ENCODE measurements around the gene CPLX4.

The CPLX4 gene

DNA sequence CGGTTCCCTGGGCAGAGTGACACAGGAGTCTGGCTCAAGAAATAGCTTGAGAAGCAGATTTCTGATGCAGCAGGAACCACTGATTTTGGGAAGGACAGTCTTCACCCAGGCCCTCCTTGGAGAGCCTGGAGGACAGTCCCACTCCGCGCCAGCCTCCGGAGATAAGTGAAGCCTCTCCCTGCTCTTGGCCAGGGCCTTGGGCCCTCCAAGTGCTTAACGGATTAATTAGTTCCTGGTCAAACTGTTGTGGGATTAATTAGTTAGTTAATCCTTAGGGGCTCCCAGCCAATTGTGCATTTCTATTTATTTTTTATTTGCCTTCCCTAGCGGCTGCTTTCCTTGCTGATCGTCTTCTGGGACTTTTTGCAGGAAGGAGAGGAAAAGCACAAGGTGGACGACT is 19.6 kb downstream of the CPLX4 start:
- TF ChIP-seq, protein P1, sequence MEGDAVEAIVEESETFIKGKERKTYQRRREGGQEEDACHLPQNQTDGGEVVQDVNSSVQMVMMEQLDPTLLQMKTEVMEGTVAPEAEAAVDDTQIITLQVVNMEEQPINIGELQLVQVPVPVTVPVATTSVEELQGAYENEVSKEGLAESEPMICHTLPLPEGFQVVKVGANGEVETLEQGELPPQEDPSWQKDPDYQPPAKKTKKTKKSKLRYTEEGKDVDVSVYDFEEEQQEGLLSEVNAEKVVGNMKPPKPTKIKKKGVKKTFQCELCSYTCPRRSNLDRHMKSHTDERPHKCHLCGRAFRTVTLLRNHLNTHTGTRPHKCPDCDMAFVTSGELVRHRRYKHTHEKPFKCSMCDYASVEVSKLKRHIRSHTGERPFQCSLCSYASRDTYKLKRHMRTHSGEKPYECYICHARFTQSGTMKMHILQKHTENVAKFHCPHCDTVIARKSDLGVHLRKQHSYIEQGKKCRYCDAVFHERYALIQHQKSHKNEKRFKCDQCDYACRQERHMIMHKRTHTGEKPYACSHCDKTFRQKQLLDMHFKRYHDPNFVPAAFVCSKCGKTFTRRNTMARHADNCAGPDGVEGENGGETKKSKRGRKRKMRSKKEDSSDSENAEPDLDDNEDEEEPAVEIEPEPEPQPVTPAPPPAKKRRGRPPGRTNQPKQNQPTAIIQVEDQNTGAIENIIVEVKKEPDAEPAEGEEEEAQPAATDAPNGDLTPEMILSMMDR (IDR thresholded peaks at IDR 0.05; ENCODE audit: low read depth, low read length, missing control alignments): no peak
- in situ Hi-C loops (cut with HindIII; ENCODE audit: low pct_ligation_motif_present, low sequenced_read_pairs): no loop called here

DNA sequence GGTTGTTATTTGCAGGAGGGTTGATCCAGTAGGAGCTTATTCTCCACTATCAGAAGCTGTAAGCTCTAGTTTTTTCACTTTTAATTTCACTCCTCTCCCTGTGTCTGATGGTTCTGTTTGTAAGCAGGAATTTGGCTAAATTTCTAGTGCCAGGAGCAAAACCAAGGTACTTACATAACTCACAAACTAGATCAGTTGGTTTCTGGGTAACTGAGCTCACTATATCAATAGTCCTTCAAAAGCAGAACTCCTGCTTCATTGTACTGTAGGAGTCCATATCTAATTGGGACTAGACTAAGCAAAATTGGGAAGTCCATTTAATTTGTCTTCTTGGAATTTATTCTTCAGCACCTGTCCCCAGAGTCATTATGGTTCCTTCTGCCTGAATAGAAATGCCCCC is 25.1 kb downstream of the CPLX4 start:
- Histone ChIP-seq H3K36me3 (replicated peaks) (no peaks in the 10 kb centered on the region), H3K4me3 (ENCODE audit: low read depth, low read length) (no peak overlapping the region), H3K27me3 (replicated peaks) (peaks cover 34% of the 10 kb centered on the region), H3K27ac (no peak overlapping the region)
- in situ Hi-C loops (cut with HindIII; ENCODE audit: low pct_ligation_motif_present, low sequenced_read_pairs): no loop called here
- TF ChIP-seq, protein P1 (IDR thresholded peaks at IDR 0.05; ENCODE audit: low read depth, low read length, missing control alignments): no peak
- DNase-seq: no peak

More for the DNA sequence above, 19.6 kb downstream of the CPLX4 start:
- Histone ChIP-seq H3K36me3 (replicated peaks) (no peaks in the 10 kb centered on the region), H3K27ac (no peak overlapping the region), H3K4me3 (ENCODE audit: low read depth, low read length) (no peak overlapping the region), H3K27me3 (replicated peaks) (peaks cover 17% of the 10 kb centered on the region)
- DNase-seq: no peak

GRCh38 chr18:59286341-59286740 is 32.1 kb downstream of the CPLX4 start:
- no peaks in the 10 kb centered on the region for H3K36me3 ChIP-seq (replicated peaks)
- H3K4me3 ChIP-seq (ENCODE audit: low read depth, low read length): no peak overlapping the region
- TF ChIP-seq, protein P1 (IDR thresholded peaks at IDR 0.05; ENCODE audit: low read depth, low read length, missing control alignments): no peak
- no peak overlapping the region for H3K27ac ChIP-seq
- H3K27me3 ChIP-seq (replicated peaks): peaks cover 37% of the 10 kb centered on the region
- no peak for DNase-seq
- in situ Hi-C loops (cut with HindIII; ENCODE audit: low pct_ligation_motif_present, low sequenced_read_pairs): no loop called here

DNA sequence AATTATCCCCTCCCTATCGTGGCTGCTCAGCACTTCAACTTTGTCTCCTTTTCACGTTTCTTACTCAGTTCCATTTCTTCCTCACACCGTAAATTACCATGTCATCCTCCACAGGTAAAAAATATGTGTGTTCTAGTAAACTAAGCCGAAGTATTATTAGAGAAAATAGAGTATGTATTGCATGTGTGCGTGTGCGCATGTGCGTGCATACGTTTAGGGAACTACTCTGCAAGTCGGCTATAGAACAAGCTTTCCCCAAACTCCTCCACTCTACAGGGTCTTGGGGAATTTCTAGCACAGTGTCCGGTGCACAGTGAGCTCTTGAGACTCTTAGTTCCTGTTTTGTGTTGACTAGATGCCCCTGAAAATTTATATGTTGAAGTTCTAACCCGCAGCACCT is 36.1 kb downstream of the CPLX4 start:
- Histone ChIP-seq H3K36me3 (replicated peaks) (no peaks in the 10 kb centered on the region), H3K4me3 (ENCODE audit: low read depth, low read length) (no peak overlapping the region), H3K27ac (no peak overlapping the region), H3K27me3 (replicated peaks) (peaks cover 56% of the 10 kb centered on the region)
- in situ Hi-C loops (cut with HindIII; ENCODE audit: low pct_ligation_motif_present, low sequenced_read_pairs): no loop called here
- DNase-seq: no peak
- TF ChIP-seq, protein P1 (IDR thresholded peaks at IDR 0.05; ENCODE audit: low read depth, low read length, missing control alignments): no peak

DNA sequence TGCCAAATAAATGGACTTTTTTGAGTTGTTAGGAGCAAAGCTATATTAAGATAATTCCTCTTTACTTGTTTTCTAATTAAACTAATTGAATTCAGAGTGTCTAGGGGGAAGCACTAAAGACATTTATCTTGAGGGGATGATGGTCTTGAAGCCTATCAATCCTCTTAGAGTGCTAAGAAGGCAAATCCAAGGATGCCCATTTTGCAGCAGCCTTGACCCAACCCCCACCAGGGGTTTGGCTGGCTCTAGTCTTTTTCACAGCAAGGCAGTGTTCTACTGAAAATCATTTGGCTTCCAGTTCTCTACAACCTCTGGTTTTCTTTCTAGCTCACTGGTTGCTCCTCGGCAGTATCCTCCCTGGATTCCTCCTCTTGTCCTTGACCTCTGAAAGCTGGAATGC is 38.7 kb downstream of the CPLX4 start:
- in situ Hi-C loops (cut with HindIII; ENCODE audit: low pct_ligation_motif_present, low sequenced_read_pairs): no loop called here
- TF ChIP-seq, protein P1 (IDR thresholded peaks at IDR 0.05; ENCODE audit: low read depth, low read length, missing control alignments): no peak
- no peak for DNase-seq
- Histone ChIP-seq H3K27ac (no peak overlapping the region), H3K27me3 (replicated peaks) (peaks cover 57% of the 10 kb centered on the region), H3K36me3 (replicated peaks) (no peaks in the 10 kb centered on the region), H3K4me3 (ENCODE audit: low read depth, low read length) (no peak overlapping the region)

DNA sequence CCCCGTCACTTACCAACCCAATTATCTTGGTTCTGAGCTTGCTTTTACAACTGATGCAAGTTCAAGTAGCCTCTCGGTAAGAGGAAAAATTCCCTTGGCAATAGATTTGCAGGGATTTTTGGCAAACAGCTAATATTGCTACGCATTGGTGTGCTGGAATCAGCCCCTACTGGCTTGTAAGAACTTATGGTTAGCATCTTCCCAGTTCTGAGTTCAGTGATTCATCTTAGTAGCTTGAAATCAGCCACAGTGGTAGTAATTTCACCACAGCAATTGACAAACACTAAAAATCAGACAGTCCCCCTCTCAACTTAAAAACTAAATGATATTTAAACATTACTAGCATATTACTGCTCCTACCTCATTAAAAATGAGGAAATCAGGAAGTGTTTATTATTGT is 39.3 kb downstream of the CPLX4 start:
- H3K27me3 ChIP-seq (replicated peaks): peaks cover 60% of the 10 kb centered on the region
- DNase-seq: no peak
- in situ Hi-C loops (cut with HindIII; ENCODE audit: low pct_ligation_motif_present, low sequenced_read_pairs): no loop called here
- H3K27ac ChIP-seq: no peak overlapping the region
- TF ChIP-seq, protein P1 (IDR thresholded peaks at IDR 0.05; ENCODE audit: low read depth, low read length, missing control alignments): no peak
- no peak overlapping the region for H3K4me3 ChIP-seq (ENCODE audit: low read depth, low read length)
- no peaks in the 10 kb centered on the region for H3K36me3 ChIP-seq (replicated peaks)

All from brain microvascular endothelial cell (primary cell).